ENCODE results near the gene KHK. TPM values are rescaled to one million over a fixed set of nuclear protein-coding genes. Genes with fewer than 3 reads are reported as not detected.
A peak's percentile ranks its signal among the peaks of the same experiment; 100 is the strongest.
"Not testable (repeated sequence)": the region's sequence is repeated elsewhere in the genome, so short reads cannot be mapped to it uniquely, and the experiment has no call there.

The KHK gene
- total RNA-seq, 4 donors from 2014 or later = 1.8 to 12.0 (median 6.3) TPM

DNA sequence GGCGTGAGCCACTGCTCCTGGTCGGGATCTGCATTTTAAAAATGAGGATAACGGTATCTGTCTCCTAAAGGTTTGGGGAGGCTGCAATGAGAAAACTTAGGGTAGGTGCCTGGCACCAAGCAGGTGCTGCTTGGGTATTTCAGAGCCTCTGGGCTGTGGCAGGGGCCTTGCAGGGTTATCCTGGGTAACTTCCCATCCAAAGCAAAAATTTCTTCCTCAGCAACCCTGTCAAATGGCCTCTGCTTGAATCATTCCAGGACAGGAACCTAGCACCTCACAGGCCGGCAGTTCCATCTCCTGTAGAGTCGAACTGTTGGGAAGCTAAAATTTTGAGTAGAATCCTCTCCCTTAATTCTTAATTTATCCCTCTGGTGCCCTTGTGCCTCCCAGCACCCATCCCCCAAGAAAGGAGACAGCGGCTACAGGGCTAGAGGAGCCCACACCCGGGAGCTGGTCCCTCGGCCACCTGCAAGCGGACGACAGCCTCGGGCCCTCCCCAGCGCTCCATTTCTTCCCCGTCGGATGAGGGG lies 31.5 kb downstream of the KHK start:
- Histone ChIP-seq H3K36me3 (no peaks in the 10 kb centered on the region), H3K4me1 (peaks cover 4 to 8% (median 5%) of the 10 kb centered on the region in 4 donors), H3K4me3 (peak overlapping the region in 2 of 4 donors; percentile 35 to 38), H3K9me3 (no peaks in the 10 kb centered on the region), H3K27me3 (peaks cover 49% of the 10 kb centered on the region), H3K27ac (no peak overlapping the region)
- in situ Hi-C loops (cut with MboI; ENCODE audit: low pct_ligation_motif_present in 1 of 4, low pct_unique_long_range_greater_than_20kb in 1 of 4, low sequenced_read_pairs in 3 of 4) = loop anchor here in 1 of 4 donors (25.0 kb wide), 1 partner anchor 94 kb away; the partner anchor contains the start of genes ATRAID, CAD and SLC5A6
- no peak for DNase-seq
- WGBS, 2 donors (ENCODE audit: low coverage in 1 of 2) = 6 to 63% methylated on average over 2 to 7 of the region's 14 CpGs
- TF ChIP-seq, protein P1, sequence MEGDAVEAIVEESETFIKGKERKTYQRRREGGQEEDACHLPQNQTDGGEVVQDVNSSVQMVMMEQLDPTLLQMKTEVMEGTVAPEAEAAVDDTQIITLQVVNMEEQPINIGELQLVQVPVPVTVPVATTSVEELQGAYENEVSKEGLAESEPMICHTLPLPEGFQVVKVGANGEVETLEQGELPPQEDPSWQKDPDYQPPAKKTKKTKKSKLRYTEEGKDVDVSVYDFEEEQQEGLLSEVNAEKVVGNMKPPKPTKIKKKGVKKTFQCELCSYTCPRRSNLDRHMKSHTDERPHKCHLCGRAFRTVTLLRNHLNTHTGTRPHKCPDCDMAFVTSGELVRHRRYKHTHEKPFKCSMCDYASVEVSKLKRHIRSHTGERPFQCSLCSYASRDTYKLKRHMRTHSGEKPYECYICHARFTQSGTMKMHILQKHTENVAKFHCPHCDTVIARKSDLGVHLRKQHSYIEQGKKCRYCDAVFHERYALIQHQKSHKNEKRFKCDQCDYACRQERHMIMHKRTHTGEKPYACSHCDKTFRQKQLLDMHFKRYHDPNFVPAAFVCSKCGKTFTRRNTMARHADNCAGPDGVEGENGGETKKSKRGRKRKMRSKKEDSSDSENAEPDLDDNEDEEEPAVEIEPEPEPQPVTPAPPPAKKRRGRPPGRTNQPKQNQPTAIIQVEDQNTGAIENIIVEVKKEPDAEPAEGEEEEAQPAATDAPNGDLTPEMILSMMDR (IDR thresholded peaks at IDR 0.05) = no peak
- TF ChIP-seq POLR2A (IDR thresholded peaks at IDR 0.05) = no peak
- TF ChIP-seq POLR2AphosphoS5 (IDR thresholded peaks at IDR 0.05) = no peak
- no peak for TF ChIP-seq EP300 (IDR thresholded peaks at IDR 0.05; ENCODE audit: low read depth)
- intact Hi-C loops (cut with DNase I; ENCODE audit: low total_unique reads) = no loop called here

DNA sequence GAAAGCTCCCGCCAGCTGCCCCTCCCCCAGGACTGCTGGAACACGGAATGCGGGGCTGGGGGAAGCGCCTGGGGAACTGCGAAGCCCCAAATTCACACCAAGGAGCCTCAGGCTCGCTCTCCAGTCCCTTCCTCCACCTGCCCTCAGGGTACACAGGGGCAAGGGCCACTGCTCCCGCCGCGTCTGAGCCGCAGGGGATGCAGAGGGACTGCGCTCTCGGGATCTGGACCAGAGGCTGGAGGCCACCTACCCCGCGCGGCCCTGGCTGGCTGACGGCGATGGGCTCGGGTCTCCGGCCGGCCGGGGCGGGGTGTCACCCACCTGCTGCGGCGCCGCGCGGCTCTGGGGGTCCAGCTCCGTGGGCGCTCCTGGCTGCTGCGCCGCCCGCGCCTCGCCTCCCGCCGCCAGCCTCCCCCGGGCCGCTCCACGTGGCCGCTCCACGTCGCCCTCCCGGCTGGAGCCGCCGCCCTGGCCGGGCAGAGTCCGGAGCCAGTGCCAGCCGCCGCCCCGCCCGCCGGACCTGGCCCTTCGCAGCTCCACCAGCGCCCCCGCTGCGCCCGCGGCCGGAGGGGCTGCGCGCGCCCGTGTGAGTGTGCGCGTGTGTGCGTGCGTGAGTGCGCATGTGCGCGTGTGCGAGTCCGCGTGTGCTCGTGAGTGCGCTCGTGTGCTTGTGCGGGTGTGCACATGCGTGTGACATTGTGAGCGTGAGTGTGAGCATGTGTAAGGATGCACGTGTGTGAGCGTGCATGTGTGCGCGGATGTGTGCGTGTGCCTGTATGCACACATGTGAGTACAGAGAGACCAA lies 32.2 kb downstream of the KHK start, which contains the start of gene CGREF1:
TSS of gene CGREF1 (minus strand) at position 604 of the 805 bp plus-strand sequence. CDS start 14,762 bp downstream, outside the sequence.
- in situ Hi-C loops (cut with MboI; ENCODE audit: low pct_ligation_motif_present in 1 of 4, low pct_unique_long_range_greater_than_20kb in 1 of 4, low sequenced_read_pairs in 3 of 4) = loop anchor here in 1 of 4 donors (25.0 kb wide), 1 partner anchor 94 kb away; the partner anchor contains the start of genes ATRAID, CAD and SLC5A6
- peaks cover 4 to 11% (median 8%) of the 10 kb centered on the region in 4 donors for H3K4me1 ChIP-seq
- intact Hi-C loops (cut with DNase I; ENCODE audit: low total_unique reads) = no loop called here
- no peaks in the 10 kb centered on the region for H3K36me3 ChIP-seq
- no peaks in the 10 kb centered on the region for H3K9me3 ChIP-seq
- H3K27me3 ChIP-seq = peaks cover 49% of the 10 kb centered on the region
- no peak within 1 kb of the TSS for H3K27ac ChIP-seq
- peak within 1 kb of the TSS in 2 of 4 donors; percentile 35 to 38 for H3K4me3 ChIP-seq
- TF ChIP-seq POLR2AphosphoS5 (IDR thresholded peaks at IDR 0.05) (no peak), EP300 (IDR thresholded peaks at IDR 0.05; ENCODE audit: low read depth) (no peak), POLR2A (IDR thresholded peaks at IDR 0.05) (no peak)
- TF ChIP-seq, protein P1 (IDR thresholded peaks at IDR 0.05) = no peak
- WGBS, 2 donors (ENCODE audit: low coverage in 1 of 2) = 21% methylated on average over 35 of the region's 84 CpGs; no CpG with 5 or more reads in 1 of the 2 donors
- peak; percentile 32 for DNase-seq

GRCh38 chr2:27119330-27119670 lies 32.7 kb downstream of the KHK start:
- H3K27ac ChIP-seq; H3K36me3 ChIP-seq; intact Hi-C loops (cut with DNase I; ENCODE audit: low total_unique reads); DNase-seq; H3K9me3 ChIP-seq: not testable (repeated sequence)
- peak overlapping the region in 1 of 4 donors; percentile 35 for H3K4me3 ChIP-seq
- in situ Hi-C loops (cut with MboI; ENCODE audit: low pct_ligation_motif_present in 1 of 4, low pct_unique_long_range_greater_than_20kb in 1 of 4, low sequenced_read_pairs in 3 of 4) = loop anchor here in 1 of 4 donors (25.0 kb wide), 1 partner anchor 93 kb away; the partner anchor contains the start of genes ATRAID, CAD and SLC5A6
- 76% methylated on average over 8 of the region's 8 CpGs; no CpG with 5 or more reads in 1 of the 2 donors for WGBS, 2 donors (ENCODE audit: low coverage in 1 of 2)
- H3K4me1 ChIP-seq = peaks cover 4 to 14% (median 11%) of the 10 kb centered on the region in 4 donors
- H3K27me3 ChIP-seq = peaks cover 49% of the 10 kb centered on the region

- no peaks in the 10 kb centered on the region for H3K36me3 ChIP-seq
- H3K27ac ChIP-seq = no peak overlapping the region
- peaks cover 43% of the 10 kb centered on the region for H3K27me3 ChIP-seq
- no peaks in the 10 kb centered on the region for H3K9me3 ChIP-seq
- 83 to 86% methylated on average over 2 of the region's 2 CpGs for WGBS, 2 donors (ENCODE audit: low coverage in 1 of 2)
- H3K4me3 ChIP-seq = no peak overlapping the region
- intact Hi-C loops (cut with DNase I; ENCODE audit: low total_unique reads) (no loop called here), in situ Hi-C loops (cut with MboI; ENCODE audit: low pct_ligation_motif_present in 1 of 4, low pct_unique_long_range_greater_than_20kb in 1 of 4, low sequenced_read_pairs in 3 of 4) (loop anchor here in 1 of 4 donors (25.0 kb wide), 1 partner anchor 90 kb away; the partner anchor contains the start of genes ATRAID, CAD and SLC5A6)
- peaks cover 4 to 14% (median 11%) of the 10 kb centered on the region in 4 donors for H3K4me1 ChIP-seq
- no peak for DNase-seq
- TF ChIP-seq, protein P1 (IDR thresholded peaks at IDR 0.05) = no peak
- no peak for TF ChIP-seq POLR2AphosphoS5 (IDR thresholded peaks at IDR 0.05)
- TF ChIP-seq POLR2A (IDR thresholded peaks at IDR 0.05) = no peak
- no peak for TF ChIP-seq EP300 (IDR thresholded peaks at IDR 0.05; ENCODE audit: low read depth)
Measured at GRCh38 chr2:27121906-27122305, 35.3 kb downstream of the KHK start.
